ENCODE data around the gene PLIN3. TPM values are rescaled to one million over a fixed set of nuclear protein-coding genes. Genes with fewer than 3 reads are reported as not detected.

PLIN3 gene
- total and polyA plus RNA-seq, 2 of the 4 experiments (the other 2 are of a cell fraction): 147 to 246 TPM

- Histone ChIP-seq H4K5ac (ENCODE audit: low read depth, low read length) (no peak overlapping the region), H3K9me1 (ENCODE audit: insufficient read depth, low read length) (0 out of 2 replicates have a peak, but pooled peaks cover 3% of the 10 kb centered on the region), H3K4me3 (ENCODE audit: insufficient read depth, low read depth, low read length) (no peak overlapping the region), H3K9me3 (ENCODE audit: control insufficient read depth, insufficient read depth, low read length) (no peaks in the 10 kb centered on the region), H3K56ac (ENCODE audit: extremely low read depth, insufficient read depth, low read length) (no peak overlapping the region), H3K14ac (replicated peaks; ENCODE audit: low read depth, low read length) (peak overlapping the region; percentile 77; the same call in 1 of the 2 replicates), H2BK15ac (ENCODE audit: low read depth, low read length) (peak overlapping the region; percentile 97; the same call in 1 of the 3 replicates), H4K20me1 (ENCODE audit: insufficient read depth, low read length) (peaks cover 4% of the 10 kb centered on the region; the same call in 1 of the 2 replicates), H2AK9ac (replicated peaks; ENCODE audit: low read depth, low read length, poor library complexity) (peak overlapping the region; percentile 94), H3K27ac (ENCODE audit: insufficient read depth, low read length) (peak overlapping the region; percentile 11), H2BK20ac (ENCODE audit: low read depth, low read length) (peak overlapping the region; percentile 87), H4K91ac (ENCODE audit: insufficient read depth, low read depth, low read length) (peak overlapping the region; percentile 75), H2BK5ac (ENCODE audit: low read depth, low read length, poor library complexity, severe bottlenecking) (peak overlapping the region; percentile 4), H2AK5ac (ENCODE audit: low read depth, low read length) (peak overlapping the region; percentile 99), H3K18ac (ENCODE audit: low read depth, low read length) (no peak overlapping the region), H3K79me1 (ENCODE audit: low read depth in 1 of 2, low read length in 2 of 2) (peaks cover 3 to 17% of the 10 kb centered on the region in 2 experiments; a peak in 1 of 4 replicates), H2AFZ (replicated peaks; ENCODE audit: low read length, poor library complexity) (peak overlapping the region; percentile 85), H3K4me1 (ENCODE audit: control insufficient read depth, insufficient read depth, low read length) (peaks cover 2% of the 10 kb centered on the region; the same call in 1 of the 2 replicates), H3K4me2 (ENCODE audit: low read depth, low read length) (no peak overlapping the region), H3K23ac (ENCODE audit: low read depth, low read length) (no peak overlapping the region), H3K4ac (ENCODE audit: low read depth, low read length) (peak overlapping the region; percentile 85), H4K8ac (ENCODE audit: low read depth in 2 of 2, low read length in 2 of 2) (peak overlapping the region in 1 of 2 experiments; percentile 68; a peak in 3 of 4 replicates), H3K27me3 (ENCODE audit: control insufficient read depth, insufficient read depth, low read length) (no peaks in the 10 kb centered on the region), H3K36me3 (ENCODE audit: control insufficient read depth, insufficient read depth, low read length) (peaks cover 5% of the 10 kb centered on the region), H3K9ac (ENCODE audit: low read depth, low read length) (no peak overlapping the region), H2BK120ac (ENCODE audit: low read depth, low read length) (peak overlapping the region; percentile 90)
- intact Hi-C loops (cut with micrococcal nuclease) (loop anchor here (5.0 kb wide), 1 partner anchor 56 kb away; the partner anchor contains the start of gene PLIN3), in situ Hi-C loops (cut with MboI; ENCODE audit: low sequenced_read_pairs) (no loop called here), dilution Hi-C loops (cut with HindIII; ENCODE audit: low sequenced_read_pairs, unreplicated experiment) (no loop called here)
- peak; percentile 45 for DNase-seq
- 77% methylated on average over 5 of the region's 12 CpGs; no CpG with 5 or more reads in 1 of the 2 experiments for WGBS, 2 experiments (ENCODE audit: extremely low coverage in 2 of 2, insufficient read length in 1 of 2)
- ChIA-PET POLR2A (ENCODE audit: unreplicated experiment) (interaction anchor here (0.6 kb wide), 1 partner anchor 100 kb away, joined by 3 read pairs; no protein-coding TSS in a partner anchor), CTCF (interaction anchor here (3.6 kb wide), 1 partner anchor 101 kb away, joined by 30 read pairs; no protein-coding TSS in a partner anchor)
- peak; percentile 33 for ATAC-seq (ENCODE audit: low read depth)
- TF ChIP-seq RAD21 (IDR thresholded peaks at IDR 0.05; ENCODE audit: low read length): peak; percentile 53
- TF ChIP-seq, protein P1, sequence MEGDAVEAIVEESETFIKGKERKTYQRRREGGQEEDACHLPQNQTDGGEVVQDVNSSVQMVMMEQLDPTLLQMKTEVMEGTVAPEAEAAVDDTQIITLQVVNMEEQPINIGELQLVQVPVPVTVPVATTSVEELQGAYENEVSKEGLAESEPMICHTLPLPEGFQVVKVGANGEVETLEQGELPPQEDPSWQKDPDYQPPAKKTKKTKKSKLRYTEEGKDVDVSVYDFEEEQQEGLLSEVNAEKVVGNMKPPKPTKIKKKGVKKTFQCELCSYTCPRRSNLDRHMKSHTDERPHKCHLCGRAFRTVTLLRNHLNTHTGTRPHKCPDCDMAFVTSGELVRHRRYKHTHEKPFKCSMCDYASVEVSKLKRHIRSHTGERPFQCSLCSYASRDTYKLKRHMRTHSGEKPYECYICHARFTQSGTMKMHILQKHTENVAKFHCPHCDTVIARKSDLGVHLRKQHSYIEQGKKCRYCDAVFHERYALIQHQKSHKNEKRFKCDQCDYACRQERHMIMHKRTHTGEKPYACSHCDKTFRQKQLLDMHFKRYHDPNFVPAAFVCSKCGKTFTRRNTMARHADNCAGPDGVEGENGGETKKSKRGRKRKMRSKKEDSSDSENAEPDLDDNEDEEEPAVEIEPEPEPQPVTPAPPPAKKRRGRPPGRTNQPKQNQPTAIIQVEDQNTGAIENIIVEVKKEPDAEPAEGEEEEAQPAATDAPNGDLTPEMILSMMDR (conservative IDR thresholded peaks at IDR 0.05; ENCODE audit: low read depth, low read length): peak; percentile 71
- TF ChIP-seq RCOR1 (IDR thresholded peaks at IDR 0.05; ENCODE audit: insufficient replicate concordance, low read length): peak; percentile 11
- peak; percentile 67 for TF ChIP-seq SMC3 (IDR thresholded peaks at IDR 0.05; ENCODE audit: low read depth, low read length)
- TF ChIP-seq RFX5 (IDR thresholded peaks at IDR 0.05; ENCODE audit: low read depth, low read length): no peak
- no TSS peak for BruUV-seq (replicated peaks)
These were observed 55.9 kb downstream of the PLIN3 start for GRCh38 chr19:4811328-4812131.

Data from IMR-90 (cell line).